ENCODE measurements around the gene ZNF74.
"Not testable (repeated sequence)": the region's sequence is repeated elsewhere in the genome, so short reads cannot be mapped to it uniquely, and the experiment has no call there.

GRCh38 chr22:20360866-20361751, 32.8 kb upstream of the ZNF74 start:
- not testable (repeated sequence) for TF ChIP-seq CTCF (IDR thresholded peaks at IDR 0.05); ZFX (IDR thresholded peaks at IDR 0.05; ENCODE audit: borderline replicate concordance)

Data from 22Rv1 (cell line).